Right ventricle myocardium superior (tissue), 1 donor: ENCODE measurements around the gene ACCSL. TPM values are rescaled to one million over a fixed set of nuclear protein-coding genes. Genes with fewer than 3 reads are reported as not detected.

Source experiments
- ATAC-seq: fragments of 200-7000 bp; cut with Tn5 transposase; one replicate; pipeline ENCODE4 v1.9.1; 2020; ENCODE audit warnings: mild to moderate bottlenecking; ENCODE audit not compliant: poor library complexity
- DNase-seq: peaks from one replicate; pipeline ENCODE4 v3.0.0-alpha.2; 2020
- intact Hi-C: fragments of 100-400 bp; cut with DNase I; formaldehyde crosslinking; loops from one replicate; pipeline ENCODE4 v1.11.2; 2022
- total RNA-seq: library from RNA; stranded (reverse); fragmentation: NEBNext Ultra II Directional; extraction: Animal tissue kit (Norgen Biotek cat#: 25700); gene quantifications from one replicate; pipeline ENCODE4 v1.2.1, GENCODE V29; 2021
- donor health status: DM: no; HTN: yes; CAD: no; lungs with severe emphysema.

ACCSL gene
- total RNA-seq, 1 donor from 2014 or later = not detected

DNA sequence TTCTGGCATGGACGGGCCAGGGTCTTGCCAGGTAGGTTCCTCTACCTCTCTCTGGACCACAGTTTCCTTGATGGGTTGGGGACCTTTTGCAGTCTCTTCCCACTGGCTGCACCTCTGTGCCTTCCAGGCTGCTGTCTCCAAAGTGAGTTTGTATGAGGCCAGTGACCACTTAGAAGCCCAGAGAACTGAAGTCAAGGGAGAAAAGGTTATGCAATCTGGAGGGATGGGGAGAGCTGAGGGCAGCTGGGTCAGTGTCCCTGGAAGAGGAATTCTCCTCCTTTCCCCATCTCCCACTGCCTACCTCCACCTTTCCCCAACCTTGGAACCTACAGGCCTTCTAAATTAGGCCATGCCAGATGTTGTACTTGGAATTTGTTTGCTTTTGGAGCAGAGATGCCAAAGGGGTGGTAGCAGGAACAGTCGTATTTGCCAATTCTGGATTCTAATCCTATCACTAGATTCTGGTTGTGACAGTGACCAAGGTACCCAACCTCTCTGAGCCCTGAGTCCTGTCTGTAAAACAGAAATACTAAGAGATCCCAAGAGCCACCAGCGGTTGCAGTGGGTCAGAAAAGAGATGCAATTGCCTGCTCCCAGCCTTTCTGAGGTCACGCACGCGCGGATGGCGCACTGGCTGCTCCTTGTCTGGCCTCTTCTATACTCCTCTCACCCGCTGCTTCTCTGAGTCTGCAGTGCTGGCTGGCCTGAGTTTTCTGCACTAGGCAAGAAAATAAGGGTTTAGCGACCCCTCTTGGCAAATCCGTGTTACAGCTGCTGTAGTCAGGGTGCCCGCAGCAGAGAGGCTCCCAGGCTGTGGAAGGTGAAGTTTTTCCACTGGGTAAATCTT lies 10.7 kb upstream of the ACCSL start:
- intact Hi-C loops = loop anchor here (2.0 to 10.0 kb wide), 3 partner anchors 52 to 146 kb away; partner anchors contain the start of gene C11orf96
- DNase-seq (peak; percentile 89), ATAC-seq (peak; percentile 93)

GRCh38 chr11:44037658-44037998 lies 10.2 kb upstream of the ACCSL start:
- intact Hi-C loops = loop anchor here (2.0 to 10.0 kb wide), 3 partner anchors 53 to 147 kb away; partner anchors contain the start of gene C11orf96
- ATAC-seq = no peak
- DNase-seq = no peak

GRCh38 chr11:44043157-44043556 lies 4.6 kb upstream of the ACCSL start:
- no peak for DNase-seq
- intact Hi-C loops = no loop called here

DNA sequence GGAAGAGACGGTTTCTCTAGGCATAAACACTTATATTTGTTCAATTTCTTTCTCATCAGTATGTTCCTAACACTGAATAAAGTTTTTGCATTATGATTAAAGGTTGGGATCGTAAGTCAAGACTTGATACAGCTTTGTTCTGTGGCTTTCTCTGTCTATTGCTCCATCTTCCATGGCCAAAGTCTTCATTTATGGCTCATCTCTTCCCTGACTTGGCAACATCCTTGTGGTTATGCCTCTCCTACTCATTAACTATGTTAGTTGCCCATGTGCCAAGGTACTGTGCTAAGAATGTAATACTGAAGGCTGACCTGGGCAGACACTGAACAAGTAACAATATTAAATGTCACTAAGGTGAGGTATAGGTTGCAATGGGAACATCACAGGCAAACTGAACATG lies 1.6 kb upstream of the ACCSL start:
- no peak for DNase-seq
- no peak for ATAC-seq
- intact Hi-C loops = no loop called here

More at GRCh38 chr11:44043157-44043556, 4.6 kb upstream of the ACCSL start:
- no peak for ATAC-seq

DNA sequence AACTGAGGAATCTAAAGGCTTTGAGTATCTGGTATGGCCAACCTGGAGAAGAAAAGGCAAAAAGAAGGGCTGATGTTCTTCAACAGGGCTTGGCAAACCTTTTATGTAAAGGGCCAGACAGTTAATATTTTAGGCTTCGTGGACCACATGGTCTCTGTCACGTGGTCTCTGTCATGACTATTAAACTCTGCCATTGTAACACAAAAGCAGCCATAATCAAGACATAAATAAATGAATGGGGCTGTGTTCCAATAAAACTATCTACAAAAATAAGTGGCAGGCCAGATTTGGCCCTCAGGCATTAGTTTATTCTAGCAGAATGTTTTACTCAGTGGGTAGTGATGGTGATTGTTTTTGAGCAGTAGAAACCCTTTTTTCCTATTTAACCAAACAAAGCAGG lies 483 bp upstream of the ACCSL start:
- intact Hi-C loops = no loop called here
- ATAC-seq (no peak), DNase-seq (no peak)

GRCh38 chr11:44049832-44050231 lies 2.1 kb downstream of the ACCSL start:
- ATAC-seq (no peak), DNase-seq (no peak)
- intact Hi-C loops = no loop called here

- intact Hi-C loops = no loop called here
- ATAC-seq (no peak), DNase-seq (no peak)
Measured at GRCh38 chr11:44051171-44051570, 3.4 kb downstream of the ACCSL start.

DNA sequence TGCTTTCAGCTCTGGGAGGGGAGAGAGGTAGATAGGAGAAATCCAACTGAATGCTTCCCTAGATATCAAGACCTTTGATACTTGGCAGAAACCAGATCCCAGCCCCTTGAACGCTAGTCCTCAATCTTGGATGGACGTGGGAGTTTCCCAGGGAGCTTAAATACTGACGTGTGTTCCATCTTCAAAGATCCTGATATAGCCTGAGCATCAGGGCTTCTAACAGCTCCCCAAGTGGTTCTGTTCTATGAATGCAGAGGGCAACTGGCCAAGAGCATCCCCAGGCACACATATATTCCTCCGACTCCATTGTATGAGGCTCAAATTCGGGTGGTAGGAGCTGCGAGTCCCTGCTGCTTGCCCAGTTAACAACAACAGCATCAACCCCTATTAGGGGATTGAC lies 9.6 kb downstream of the ACCSL start:
- intact Hi-C loops = no loop called here
- ATAC-seq (no peak), DNase-seq (no peak)

GRCh38 chr11:44058275-44058674 lies 10.5 kb downstream of the ACCSL start:
- no peak for DNase-seq
- intact Hi-C loops = no loop called here
- no peak for ATAC-seq

- ATAC-seq = no peak
- intact Hi-C loops = no loop called here
- no peak for DNase-seq
Measured at GRCh38 chr11:44065161-44065661, 17.4 kb downstream of the ACCSL start.

GRCh38 chr11:44065841-44066731 lies 18.3 kb downstream of the ACCSL start, which contains the start of gene ACCS:
Gene ACCS, plus strand, starts transcription at chr11:44066270. Its CDS starts 1,358 bp downstream, at chr11:44067628.
- intact Hi-C loops = no loop called here
- ATAC-seq = peak; percentile 97
- DNase-seq = peak; percentile 99

DNA sequence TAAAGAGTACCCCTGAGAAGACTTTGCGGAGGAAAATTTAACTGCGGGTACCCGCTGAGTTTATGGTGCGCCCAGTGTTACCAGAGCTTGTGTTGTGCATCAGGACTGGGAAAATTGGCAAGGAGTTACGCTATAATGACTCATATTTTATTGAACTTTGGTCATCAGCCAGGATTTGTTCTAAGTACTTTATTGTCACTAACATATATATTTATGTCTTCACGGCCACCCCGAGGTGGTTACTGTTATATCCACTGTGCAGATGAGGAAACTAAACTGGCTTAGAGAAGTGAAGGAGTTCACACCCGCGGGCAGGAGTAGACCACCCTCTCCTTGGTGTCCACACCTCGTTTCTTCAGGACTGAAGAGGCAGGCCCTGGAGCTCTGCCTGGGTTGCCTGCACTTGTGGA lies 19.0 kb downstream of the ACCSL start:
- DNase-seq (no peak), ATAC-seq (peak; percentile 0)
- intact Hi-C loops = no loop called here

GRCh38 chr11:44067266-44067665 lies 19.5 kb downstream of the ACCSL start:
- no peak for ATAC-seq
- DNase-seq = no peak
- intact Hi-C loops = no loop called here

- ATAC-seq (no peak), DNase-seq (no peak)
- intact Hi-C loops = no loop called here
Measured at GRCh38 chr11:44068180-44068579, 20.4 kb downstream of the ACCSL start.

- intact Hi-C loops = no loop called here
Measured at GRCh38 chr11:44071157-44071556, 23.4 kb downstream of the ACCSL start.

GRCh38 chr11:44072757-44073658 lies 25.2 kb downstream of the ACCSL start:
- ATAC-seq (no peak), DNase-seq (no peak)
- intact Hi-C loops = no loop called here

More at GRCh38 chr11:44071157-44071556, 23.4 kb downstream of the ACCSL start:
- DNase-seq (no peak), ATAC-seq (no peak)

- intact Hi-C loops = no loop called here
Measured at GRCh38 chr11:44078794-44079193, 31.0 kb downstream of the ACCSL start.

DNA sequence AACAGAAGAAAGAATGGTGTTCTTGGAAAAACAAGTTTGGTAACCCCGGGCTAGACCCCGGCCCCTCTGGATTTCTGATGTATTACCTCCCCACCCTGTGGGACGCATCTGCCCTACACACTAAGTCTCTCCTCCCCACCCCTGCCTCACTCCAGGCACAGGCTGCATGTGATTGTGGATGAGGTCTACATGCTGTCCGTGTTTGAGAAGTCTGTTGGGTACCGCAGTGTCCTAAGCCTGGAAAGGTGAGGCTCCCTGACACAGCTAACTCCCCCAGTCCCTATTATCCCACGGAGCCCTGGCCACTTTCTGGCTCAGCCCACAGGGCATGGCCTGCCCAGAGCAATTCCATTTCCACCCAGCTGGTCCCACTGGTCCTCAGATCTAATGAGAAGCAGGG lies 31.6 kb downstream of the ACCSL start:
- intact Hi-C loops = no loop called here
- ATAC-seq (no peak), DNase-seq (no peak)

More at GRCh38 chr11:44078794-44079193, 31.0 kb downstream of the ACCSL start:
- ATAC-seq (no peak), DNase-seq (no peak)
